Mononuclear cell (primary cell): ENCODE data around the gene CUL9. TPM values are rescaled to one million over a fixed set of nuclear protein-coding genes. Genes with fewer than 3 reads are reported as not detected.
"Not testable (repeated sequence)": the region's sequence is repeated elsewhere in the genome, so short reads cannot be mapped to it uniquely, and the experiment has no call there.

Source experiments
- H3K27me3 ChIP-seq: 2 replicates; pipeline ENCODE4 v1.6.0; 2011; ENCODE audit warnings: low read length, control low read depth; ENCODE audit not compliant: insufficient read depth
- H3K4me1 ChIP-seq: 2 replicates; pipeline ENCODE4 v1.5.1; 2011; ENCODE audit warnings: mild to moderate bottlenecking, low read length, control low read depth; ENCODE audit not compliant: insufficient read depth
- H3K4me3 ChIP-seq: 2 replicates; pipeline ENCODE4 v1.5.1; 2011; ENCODE audit warnings: mild to moderate bottlenecking, low read length, moderate library complexity
- H3K9me3 ChIP-seq: 2 replicates; pipeline ENCODE4 v1.5.1; 2011; ENCODE audit warnings: low read depth, mild to moderate bottlenecking, control low read depth, low read length
- total RNA-seq: library from RNA; depleted of rRNA; stranded (reverse); fragments of >200 nt; gene quantifications from one replicate; pipeline ENCODE4 v1.2.3, GENCODE V29; 2012

CUL9 gene
- 24.2 TPM for total RNA-seq

- H3K4me3 ChIP-seq = peak within 1 kb of the TSS; percentile 72
- peaks cover 45% of the 10 kb centered on the region for H3K4me1 ChIP-seq
- H3K27me3 ChIP-seq = no peaks in the 10 kb centered on the region
- no peaks in the 10 kb centered on the region for H3K9me3 ChIP-seq
These were observed at the start of gene CUL9 for GRCh38 chr6:43181942-43182860. TSS of gene CUL9 (plus strand) at chr6:43182196. CDS start at chr6:43184311, 2,115 bp downstream.

GRCh38 chr6:43138267-43138666 is 43.7 kb upstream of the CUL9 start:
- Histone ChIP-seq H3K9me3 (no peaks in the 10 kb centered on the region), H3K4me1 (peaks cover 2% of the 10 kb centered on the region), H3K27me3 (no peaks in the 10 kb centered on the region), H3K4me3 (no peak overlapping the region)

GRCh38 chr6:43139973-43140372 is 42.0 kb upstream of the CUL9 start:
- H3K4me3 ChIP-seq, H3K27me3 ChIP-seq: not testable (repeated sequence)

GRCh38 chr6:43141644-43142043 is 40.4 kb upstream of the CUL9 start:
- Histone ChIP-seq H3K4me3 (no peak overlapping the region), H3K27me3 (no peaks in the 10 kb centered on the region), H3K9me3 (no peaks in the 10 kb centered on the region), H3K4me1 (peaks cover 7% of the 10 kb centered on the region)

More at GRCh38 chr6:43139973-43140372, 42.0 kb upstream of the CUL9 start:
- not testable (repeated sequence) for H3K9me3 ChIP-seq, H3K4me1 ChIP-seq

GRCh38 chr6:43142101-43142500 is 39.9 kb upstream of the CUL9 start:
- Histone ChIP-seq H3K4me1 (peaks cover 7% of the 10 kb centered on the region), H3K9me3 (no peaks in the 10 kb centered on the region), H3K27me3 (no peaks in the 10 kb centered on the region), H3K4me3 (no peak overlapping the region)

GRCh38 chr6:43143235-43144128 is 38.5 kb upstream of the CUL9 start:
- Histone ChIP-seq H3K4me1 (peaks cover 7% of the 10 kb centered on the region), H3K4me3 (no peak overlapping the region), H3K27me3 (no peaks in the 10 kb centered on the region), H3K9me3 (no peaks in the 10 kb centered on the region)

GRCh38 chr6:43144879-43145278 is 37.1 kb upstream of the CUL9 start:
- Histone ChIP-seq H3K4me1 (peaks cover 7% of the 10 kb centered on the region), H3K9me3 (no peaks in the 10 kb centered on the region), H3K4me3 (no peak overlapping the region), H3K27me3 (no peaks in the 10 kb centered on the region)

- Histone ChIP-seq H3K9me3 (no peaks in the 10 kb centered on the region), H3K4me1 (peaks cover 7% of the 10 kb centered on the region), H3K27me3 (no peaks in the 10 kb centered on the region), H3K4me3 (no peak overlapping the region)
These were observed 35.7 kb upstream of the CUL9 start for GRCh38 chr6:43146261-43146660.

GRCh38 chr6:43146709-43147688 is 35.0 kb upstream of the CUL9 start:
- Histone ChIP-seq H3K4me1 (peaks cover 7% of the 10 kb centered on the region), H3K27me3 (no peaks in the 10 kb centered on the region), H3K9me3 (no peaks in the 10 kb centered on the region), H3K4me3 (no peak overlapping the region)

GRCh38 chr6:43147691-43148477 is 34.1 kb upstream of the CUL9 start:
- Histone ChIP-seq H3K9me3 (no peaks in the 10 kb centered on the region), H3K27me3 (no peaks in the 10 kb centered on the region), H3K4me3 (no peak overlapping the region), H3K4me1 (peaks cover 7% of the 10 kb centered on the region)

- H3K4me3 ChIP-seq = no peak overlapping the region
- no peaks in the 10 kb centered on the region for H3K9me3 ChIP-seq
- H3K27me3 ChIP-seq = no peaks in the 10 kb centered on the region
- H3K4me1 ChIP-seq = no peaks in the 10 kb centered on the region
These were observed 32.7 kb upstream of the CUL9 start for GRCh38 chr6:43149265-43149664.

GRCh38 chr6:43150051-43150751 is 31.8 kb upstream of the CUL9 start:
- Histone ChIP-seq H3K4me1 (no peaks in the 10 kb centered on the region), H3K27me3 (no peaks in the 10 kb centered on the region), H3K4me3 (no peak overlapping the region), H3K9me3 (no peaks in the 10 kb centered on the region)

- Histone ChIP-seq H3K27me3 (no peaks in the 10 kb centered on the region), H3K9me3 (no peaks in the 10 kb centered on the region), H3K4me1 (no peaks in the 10 kb centered on the region), H3K4me3 (no peak overlapping the region)
These were observed 22.4 kb upstream of the CUL9 start for GRCh38 chr6:43159599-43159998.
